Fibroblast of lung (primary cell): ENCODE measurements around the gene ZNF556. TPM values are rescaled to one million over a fixed set of nuclear protein-coding genes. Genes with fewer than 3 reads are reported as not detected.

Experiments used
- DNase-seq, 2 donors: peaks; one replicate each; pipeline versions ENCODE4 v3.0.0 to v3.0.0-alpha.2; 2010; ENCODE audit warnings: low read depth in 2 of 2
- H2AFZ ChIP-seq: 2 replicates; pipeline ENCODE4 v1.5.1; 2012; ENCODE audit warnings: low read length, control low read depth, inconsistent platforms
- H3K27ac ChIP-seq: 2 replicates; pipeline ENCODE4 v1.5.1; 2011; ENCODE audit warnings: low read length, control low read depth; ENCODE audit not compliant: insufficient read depth
- H3K27me3 ChIP-seq: 2 replicates; pipeline ENCODE4 v1.5.1; 2011; ENCODE audit warnings: mild to moderate bottlenecking, low read length; ENCODE audit not compliant: control insufficient read depth, insufficient read depth
- H3K36me3 ChIP-seq: 2 replicates; pipeline ENCODE4 v1.5.1; 2011; ENCODE audit warnings: low read length; ENCODE audit not compliant: control insufficient read depth, insufficient read depth
- H3K4me1 ChIP-seq: 2 replicates; pipeline ENCODE4 v1.5.1; 2011; ENCODE audit warnings: low read length; ENCODE audit not compliant: control insufficient read depth, insufficient read depth; ENCODE audit errors: extremely low read depth
- H3K4me2 ChIP-seq: 2 replicates; pipeline ENCODE4 v1.5.1; 2011; ENCODE audit warnings: low read length, control low read depth; ENCODE audit not compliant: insufficient read depth; ENCODE audit errors: extremely low read depth
- H3K4me3 ChIP-seq, 4 experiments: fragments of 200-600 bp in 1 of 4; sonication (generic) in 1 of 4; replicated peaks in 1 of 4; 2 replicates each; pipeline ENCODE4 v1.5.1; 2011 to 2016; ENCODE audit warnings: low read length in 4 of 4, low read depth in 3 of 4, mild to moderate bottlenecking in 3 of 4, control low read depth in 2 of 4, inconsistent platforms in 1 of 4, mixed read lengths in 1 of 4; ENCODE audit not compliant: insufficient read depth in 1 of 4; ENCODE audit errors: control extremely low read depth in 1 of 4
- H3K79me2 ChIP-seq: 2 replicates; pipeline ENCODE4 v1.5.1; 2012; ENCODE audit warnings: mild to moderate bottlenecking, low read length, inconsistent platforms; ENCODE audit not compliant: control insufficient read depth, insufficient read depth
- H3K9ac ChIP-seq: 2 replicates; pipeline ENCODE4 v1.5.1; 2011; ENCODE audit warnings: mild to moderate bottlenecking, low read length, control low read depth; ENCODE audit not compliant: insufficient read depth
- H3K9me3 ChIP-seq: 2 replicates; pipeline ENCODE4 v1.5.1; 2012; ENCODE audit warnings: low read depth, low read length; ENCODE audit not compliant: control insufficient read depth, insufficient read depth
- H4K20me1 ChIP-seq: 2 replicates; pipeline ENCODE4 v1.5.1; 2011; ENCODE audit warnings: low read length; ENCODE audit not compliant: control insufficient read depth, insufficient read depth; ENCODE audit errors: extremely low read depth
- CTCF ChIP-seq, 2 donors: IDR thresholded peaks in 1 of 2; conservative IDR thresholded peaks in 1 of 2; 1 replicate in 1 of 2; 2 replicates in 1 of 2; pipeline ENCODE4 v1.5.1; 2011 to 2012; ENCODE audit warnings: low read length in 2 of 2, control low read depth in 1 of 2, inconsistent platforms in 1 of 2, low read depth in 1 of 2, mild to moderate bottlenecking in 1 of 2
- EZH2 ChIP-seq: IDR thresholded peaks from 2 replicates; pipeline ENCODE4 v1.5.1; 2012; ENCODE audit warnings: low read length, control low read depth, mild to moderate bottlenecking; ENCODE audit errors: missing control alignments
- polyA plus RNA-seq, 2 donors: library from polyadenylated mRNA; depleted of rRNA in 1 of 2; stranded (reverse) in 1 of 2; unstranded in 1 of 2; fragments of >200 nt; gene quantifications; 2 replicates each; pipeline ENCODE4 v1.2.1, GENCODE V29; 2011 to 2012; ENCODE audit warnings: missing spikeins in 1 of 2
- total RNA-seq: library from RNA; depleted of rRNA; stranded (reverse); fragments of >200 nt; gene quantifications from 2 replicates; pipeline ENCODE4 v1.2.1, GENCODE V29; 2014

Gene ZNF556
- total and polyA plus RNA-seq, 2 donors (not counting 1 experiment from before 2014, with no cell fraction given): 0.09 to 0.17 TPM

GRCh38 chr19:2837430-2837829 is 29.7 kb upstream of the ZNF556 start:
- Histone ChIP-seq H3K36me3 (no peaks in the 10 kb centered on the region), H3K4me3 (no peak overlapping the region), H4K20me1 (no peaks in the 10 kb centered on the region), H3K9ac (no peak overlapping the region), H2AFZ (no peak overlapping the region), H3K27me3 (no peaks in the 10 kb centered on the region), H3K4me1 (no peaks in the 10 kb centered on the region), H3K79me2 (no peaks in the 10 kb centered on the region), H3K4me2 (no peak overlapping the region), H3K9me3 (no peaks in the 10 kb centered on the region), H3K27ac (no peak overlapping the region)
- DNase-seq: no peak
- TF ChIP-seq EZH2: no peak
- no peak for TF ChIP-seq CTCF (conservative IDR thresholded peaks at IDR 0.05 in 1 of 2, IDR thresholded peaks at IDR 0.05 in 1 of 2; ENCODE audit: low read depth in 1 of 2, low read length in 2 of 2)

GRCh38 chr19:2840794-2841791 is 26.0 kb upstream of the ZNF556 start, which contains the start of gene ZNF555:
ZNF555 (plus strand) TSS chr19:2841475; CDS start chr19:2841573, 98 bp downstream.
- Histone ChIP-seq H4K20me1 (no peaks in the 10 kb centered on the region), H3K9me3 (no peaks in the 10 kb centered on the region), H3K27me3 (no peaks in the 10 kb centered on the region), H3K4me3 (peak within 1 kb of the TSS; percentile 67 to 83 (median 80)), H3K27ac (peak within 1 kb of the TSS; percentile 85), H3K9ac (peak within 1 kb of the TSS; percentile 85), H3K79me2 (peaks cover 2% of the 10 kb centered on the region), H3K4me1 (no peaks in the 10 kb centered on the region), H2AFZ (peak within 1 kb of the TSS; percentile 84), H3K4me2 (peak within 1 kb of the TSS; percentile 92), H3K36me3 (no peaks in the 10 kb centered on the region)
- peak in 1 of 2 donors; percentile 26 for TF ChIP-seq CTCF (conservative IDR thresholded peaks at IDR 0.05 in 1 of 2, IDR thresholded peaks at IDR 0.05 in 1 of 2; ENCODE audit: low read depth in 1 of 2, low read length in 2 of 2)
- no peak for TF ChIP-seq EZH2
- DNase-seq: peak; percentile 99

GRCh38 chr19:2841855-2842574 is 25.1 kb upstream of the ZNF556 start:
- Histone ChIP-seq H3K27ac (peak overlapping the region; percentile 32), H4K20me1 (no peaks in the 10 kb centered on the region)
- TF ChIP-seq EZH2 (no peak), CTCF (conservative IDR thresholded peaks at IDR 0.05 in 1 of 2, IDR thresholded peaks at IDR 0.05 in 1 of 2; ENCODE audit: low read depth in 1 of 2, low read length in 2 of 2) (no peak)

More at GRCh38 chr19:2841855-2842574, 25.1 kb upstream of the ZNF556 start:
- H3K27me3 ChIP-seq: no peaks in the 10 kb centered on the region
- H3K4me3 ChIP-seq: peak overlapping the region; percentile 63 to 83 (median 80)
- no peaks in the 10 kb centered on the region for H3K4me1 ChIP-seq
- DNase-seq: no peak
- no peak overlapping the region for H2AFZ ChIP-seq
- no peaks in the 10 kb centered on the region for H3K36me3 ChIP-seq
- H3K79me2 ChIP-seq: peaks cover 2% of the 10 kb centered on the region
- H3K9me3 ChIP-seq: no peaks in the 10 kb centered on the region
- H3K4me2 ChIP-seq: peak overlapping the region; percentile 92
- peak overlapping the region; percentile 85 for H3K9ac ChIP-seq
